VCaP (cell line): ENCODE data around the gene TBX21.

Source experiments
- H3K27ac ChIP-seq: fragments of 450-650 bp; 2 replicates; pipeline ENCODE4 v1.5.1; 2017
- CTCF ChIP-seq: fragments of 450-650 bp; conservative IDR thresholded peaks from 2 replicates; pipeline ENCODE4 v1.5.1; 2017; ENCODE audit warnings: mild to moderate bottlenecking, moderate library complexity

TBX21 gene

GRCh38 chr17:47687328-47687690 is 45.7 kb upstream of the TBX21 start:
- H3K27ac ChIP-seq: no peak overlapping the region
- no peak for TF ChIP-seq CTCF

GRCh38 chr17:47687748-47688147 is 45.3 kb upstream of the TBX21 start:
- no peak for TF ChIP-seq CTCF
- 0 out of 2 replicates have a peak overlapping the region, but pooled peaks have one; percentile 3 for H3K27ac ChIP-seq

- H3K27ac ChIP-seq: no peak overlapping the region
- TF ChIP-seq CTCF: no peak
Measured at GRCh38 chr17:47690121-47690520, 42.9 kb upstream of the TBX21 start.

- no peak for TF ChIP-seq CTCF
- peak overlapping the region; percentile 92 for H3K27ac ChIP-seq
Measured at GRCh38 chr17:47692137-47692894, 40.7 kb upstream of the TBX21 start.

GRCh38 chr17:47692895-47693730 is 39.9 kb upstream of the TBX21 start:
- H3K27ac ChIP-seq: peak overlapping the region; percentile 92
- TF ChIP-seq CTCF: no peak

GRCh38 chr17:47693731-47694580 is 39.1 kb upstream of the TBX21 start, which contains the start of gene TBKBP1:
Gene TBKBP1 (plus strand): TSS chr17:47694161. CDS start chr17:47696113, 1,952 bp downstream.
- H3K27ac ChIP-seq: peak within 1 kb of the TSS; percentile 92
- TF ChIP-seq CTCF: no peak
